ENCODE results near the gene RDH5. TPM values are rescaled to one million over a fixed set of nuclear protein-coding genes. Genes with fewer than 3 reads are reported as not detected.

Gene RDH5
- total and polyA plus RNA-seq, 2 of the 13 experiments (the other 11 are each of a cell fraction or from before 2014, with no cell fraction given): 2.6 to 5.7 TPM

GRCh38 chr12:55715833-55716581 is 4.2 kb upstream of the RDH5 start, which contains the start of gene BLOC1S1 (continued):
- TF ChIP-seq ARID4A (CRISPR knock-in tag; IDR thresholded peaks at IDR 0.05; ENCODE audit: borderline replicate concordance): peak; percentile 98
- TF ChIP-seq ESRRA (CRISPR knock-in tag; IDR thresholded peaks at IDR 0.05; ENCODE audit: low read depth): no peak; the same call in 1 of the 2 replicates
- 0 out of 2 replicates have a peak, but pooled peaks have one; percentile 67 for TF ChIP-seq ZNF224 (CRISPR knock-in tag; IDR thresholded peaks at IDR 0.05)
- peak; percentile 52; the same call in 1 of the 2 replicates for TF ChIP-seq ZNF792 (CRISPR knock-in tag; IDR thresholded peaks at IDR 0.05)
- TF ChIP-seq, protein P1, sequence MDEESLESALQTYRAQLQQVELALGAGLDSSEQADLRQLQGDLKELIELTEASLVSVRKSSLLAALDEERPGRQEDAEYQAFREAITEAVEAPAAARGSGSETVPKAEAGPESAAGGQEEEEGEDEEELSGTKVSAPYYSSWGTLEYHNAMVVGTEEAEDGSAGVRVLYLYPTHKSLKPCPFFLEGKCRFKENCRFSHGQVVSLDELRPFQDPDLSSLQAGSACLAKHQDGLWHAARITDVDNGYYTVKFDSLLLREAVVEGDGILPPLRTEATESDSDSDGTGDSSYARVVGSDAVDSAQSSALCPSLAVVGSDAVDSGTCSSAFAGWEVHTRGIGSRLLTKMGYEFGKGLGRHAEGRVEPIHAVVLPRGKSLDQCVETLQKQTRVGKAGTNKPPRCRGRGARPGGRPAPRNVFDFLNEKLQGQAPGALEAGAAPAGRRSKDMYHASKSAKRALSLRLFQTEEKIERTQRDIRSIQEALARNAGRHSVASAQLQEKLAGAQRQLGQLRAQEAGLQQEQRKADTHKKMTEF (CRISPR knock-in tag; IDR thresholded peaks at IDR 0.05): peak; percentile 87; the same call in 1 of the 2 replicates
- TF ChIP-seq PRMT3 (CRISPR knock-in tag; IDR thresholded peaks at IDR 0.05; ENCODE audit: borderline replicate concordance, low read depth): no peak
- peak; percentile 71 for TF ChIP-seq RBFOX2 (IDR thresholded peaks at IDR 0.05; ENCODE audit: low read depth, low read length)
- no peak for TF ChIP-seq MAFF (IDR thresholded peaks at IDR 0.05; ENCODE audit: low read depth, low read length)
- TF ChIP-seq, protein P2, sequence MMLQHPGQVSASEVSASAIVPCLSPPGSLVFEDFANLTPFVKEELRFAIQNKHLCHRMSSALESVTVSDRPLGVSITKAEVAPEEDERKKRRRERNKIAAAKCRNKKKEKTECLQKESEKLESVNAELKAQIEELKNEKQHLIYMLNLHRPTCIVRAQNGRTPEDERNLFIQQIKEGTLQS (CRISPR knock-in tag; IDR thresholded peaks at IDR 0.05): peak; percentile 21; the same call in 1 of the 2 replicates
- no peak for TF ChIP-seq ZBTB44 (CRISPR knock-in tag; IDR thresholded peaks at IDR 0.05)
- TF ChIP-seq ZNF207 (IDR thresholded peaks at IDR 0.05; ENCODE audit: borderline replicate concordance): no peak
- TF ChIP-seq NR2C2 (CRISPR knock-in tag; IDR thresholded peaks at IDR 0.05; ENCODE audit: borderline replicate concordance): peak; percentile 76; the same call in 1 of the 2 replicates
- TF ChIP-seq ZNF589 (CRISPR knock-in tag; conservative IDR thresholded peaks at IDR 0.05): peak; percentile 85; the same call in 1 of the 2 replicates
- TF ChIP-seq BORCS8-MEF2B (CRISPR knock-in tag; IDR thresholded peaks at IDR 0.05): peak; percentile 84
- no peak for TF ChIP-seq ZNF121 (CRISPR knock-in tag; IDR thresholded peaks at IDR 0.05)
- TF ChIP-seq ZMYM2 (CRISPR knock-in tag; IDR thresholded peaks at IDR 0.05): no peak
- TF ChIP-seq HOMEZ (CRISPR knock-in tag; IDR thresholded peaks at IDR 0.05; ENCODE audit: low read depth): peak; percentile 48; the same call in 1 of the 2 replicates
- TF ChIP-seq IRF1 (CRISPR knock-in tag; IDR thresholded peaks at IDR 0.05; ENCODE audit: low read depth): no peak
- TF ChIP-seq HDAC2 (CRISPR knock-in tag; IDR thresholded peaks at IDR 0.05): peak; percentile 93
